GM12874 (cell line): ENCODE results near the gene MDFI.
A peak's percentile ranks its signal among the peaks of the same experiment; 100 is the strongest.

ENCODE experiments used
- TF ChIP-seq, protein P1 (sequence below): IDR thresholded peaks from 2 replicates; pipeline ENCODE4 v1.5.1; 2011; ENCODE audit warnings: low read depth, mild to moderate bottlenecking, control low read depth, low read length, moderate library complexity; ENCODE audit not compliant: insufficient read depth

The MDFI gene, protein sequence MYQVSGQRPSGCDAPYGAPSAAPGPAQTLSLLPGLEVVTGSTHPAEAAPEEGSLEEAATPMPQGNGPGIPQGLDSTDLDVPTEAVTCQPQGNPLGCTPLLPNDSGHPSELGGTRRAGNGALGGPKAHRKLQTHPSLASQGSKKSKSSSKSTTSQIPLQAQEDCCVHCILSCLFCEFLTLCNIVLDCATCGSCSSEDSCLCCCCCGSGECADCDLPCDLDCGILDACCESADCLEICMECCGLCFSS

DNA sequence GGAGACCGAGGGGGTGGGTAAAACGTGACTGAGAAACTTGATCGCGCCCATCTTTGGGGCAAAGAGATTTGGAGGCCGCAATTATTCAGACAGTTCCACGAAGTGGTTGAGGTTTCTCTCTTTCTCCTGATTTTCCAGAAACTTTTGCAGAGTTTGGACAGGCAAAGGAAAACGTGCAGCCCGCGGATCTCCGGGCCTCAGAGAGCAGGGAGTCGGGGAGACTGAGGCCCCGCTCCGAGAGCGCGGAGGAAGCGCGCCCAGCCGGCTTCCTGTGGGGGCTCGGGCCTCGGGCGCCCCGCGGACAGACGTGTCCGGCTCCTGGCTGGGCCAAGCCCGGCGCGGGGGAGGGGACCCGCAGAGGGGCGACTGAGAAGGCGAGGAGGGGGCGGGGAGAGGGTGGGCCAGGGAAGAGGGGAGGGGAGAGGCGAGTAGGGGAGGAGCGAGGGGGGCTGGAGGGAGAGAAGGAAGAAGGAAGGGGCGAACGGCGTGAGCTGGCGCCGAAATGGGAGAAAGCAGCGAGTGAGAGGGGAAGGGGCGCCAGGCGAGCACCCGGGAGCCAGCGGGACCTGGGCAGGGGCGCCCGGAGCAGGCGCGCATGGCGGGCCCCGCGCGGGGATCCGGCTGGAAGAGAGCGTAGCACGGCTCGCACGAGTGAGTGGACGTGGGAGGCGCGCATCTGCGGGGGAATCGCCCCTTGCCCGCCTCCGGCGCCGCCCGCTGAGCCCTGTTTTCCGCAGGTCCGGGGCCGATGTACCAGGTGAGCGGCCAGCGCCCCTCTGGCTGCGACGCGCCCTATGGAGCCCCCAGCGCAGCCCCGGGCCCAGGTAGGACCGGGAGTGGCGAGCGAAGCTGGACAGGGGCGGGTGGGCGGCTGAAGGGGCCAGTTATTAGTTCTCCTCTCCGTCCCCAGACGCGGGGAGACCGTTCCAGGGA lies at the start of gene MDFI:
TSS of gene MDFI (plus strand) at position 467 of the 933 bp plus-strand sequence. CDS start at position 749, 282 bp downstream.
- TF ChIP-seq, protein P1, sequence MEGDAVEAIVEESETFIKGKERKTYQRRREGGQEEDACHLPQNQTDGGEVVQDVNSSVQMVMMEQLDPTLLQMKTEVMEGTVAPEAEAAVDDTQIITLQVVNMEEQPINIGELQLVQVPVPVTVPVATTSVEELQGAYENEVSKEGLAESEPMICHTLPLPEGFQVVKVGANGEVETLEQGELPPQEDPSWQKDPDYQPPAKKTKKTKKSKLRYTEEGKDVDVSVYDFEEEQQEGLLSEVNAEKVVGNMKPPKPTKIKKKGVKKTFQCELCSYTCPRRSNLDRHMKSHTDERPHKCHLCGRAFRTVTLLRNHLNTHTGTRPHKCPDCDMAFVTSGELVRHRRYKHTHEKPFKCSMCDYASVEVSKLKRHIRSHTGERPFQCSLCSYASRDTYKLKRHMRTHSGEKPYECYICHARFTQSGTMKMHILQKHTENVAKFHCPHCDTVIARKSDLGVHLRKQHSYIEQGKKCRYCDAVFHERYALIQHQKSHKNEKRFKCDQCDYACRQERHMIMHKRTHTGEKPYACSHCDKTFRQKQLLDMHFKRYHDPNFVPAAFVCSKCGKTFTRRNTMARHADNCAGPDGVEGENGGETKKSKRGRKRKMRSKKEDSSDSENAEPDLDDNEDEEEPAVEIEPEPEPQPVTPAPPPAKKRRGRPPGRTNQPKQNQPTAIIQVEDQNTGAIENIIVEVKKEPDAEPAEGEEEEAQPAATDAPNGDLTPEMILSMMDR: no peak

DNA sequence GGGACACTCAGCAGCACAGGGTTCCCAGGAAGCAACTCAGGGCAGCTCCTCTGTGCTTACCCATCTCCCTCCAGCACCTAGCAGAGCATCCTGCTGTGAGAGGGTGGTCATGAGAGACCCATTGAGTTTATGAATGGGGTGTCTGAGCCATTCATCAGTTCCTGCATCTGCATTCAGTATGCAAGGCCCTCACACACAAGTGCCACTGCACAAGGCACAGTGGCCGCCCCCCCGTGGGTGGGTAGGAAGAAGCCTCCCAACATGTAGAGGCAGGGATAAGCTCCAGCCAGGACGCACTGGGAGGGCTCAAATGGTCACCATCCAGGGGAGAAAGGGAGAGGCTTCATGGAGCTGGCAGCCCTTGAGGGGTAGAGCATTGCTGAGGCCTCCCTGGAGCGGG lies 49.0 kb upstream of the MDFI start:
- TF ChIP-seq, protein P1: no peak

DNA sequence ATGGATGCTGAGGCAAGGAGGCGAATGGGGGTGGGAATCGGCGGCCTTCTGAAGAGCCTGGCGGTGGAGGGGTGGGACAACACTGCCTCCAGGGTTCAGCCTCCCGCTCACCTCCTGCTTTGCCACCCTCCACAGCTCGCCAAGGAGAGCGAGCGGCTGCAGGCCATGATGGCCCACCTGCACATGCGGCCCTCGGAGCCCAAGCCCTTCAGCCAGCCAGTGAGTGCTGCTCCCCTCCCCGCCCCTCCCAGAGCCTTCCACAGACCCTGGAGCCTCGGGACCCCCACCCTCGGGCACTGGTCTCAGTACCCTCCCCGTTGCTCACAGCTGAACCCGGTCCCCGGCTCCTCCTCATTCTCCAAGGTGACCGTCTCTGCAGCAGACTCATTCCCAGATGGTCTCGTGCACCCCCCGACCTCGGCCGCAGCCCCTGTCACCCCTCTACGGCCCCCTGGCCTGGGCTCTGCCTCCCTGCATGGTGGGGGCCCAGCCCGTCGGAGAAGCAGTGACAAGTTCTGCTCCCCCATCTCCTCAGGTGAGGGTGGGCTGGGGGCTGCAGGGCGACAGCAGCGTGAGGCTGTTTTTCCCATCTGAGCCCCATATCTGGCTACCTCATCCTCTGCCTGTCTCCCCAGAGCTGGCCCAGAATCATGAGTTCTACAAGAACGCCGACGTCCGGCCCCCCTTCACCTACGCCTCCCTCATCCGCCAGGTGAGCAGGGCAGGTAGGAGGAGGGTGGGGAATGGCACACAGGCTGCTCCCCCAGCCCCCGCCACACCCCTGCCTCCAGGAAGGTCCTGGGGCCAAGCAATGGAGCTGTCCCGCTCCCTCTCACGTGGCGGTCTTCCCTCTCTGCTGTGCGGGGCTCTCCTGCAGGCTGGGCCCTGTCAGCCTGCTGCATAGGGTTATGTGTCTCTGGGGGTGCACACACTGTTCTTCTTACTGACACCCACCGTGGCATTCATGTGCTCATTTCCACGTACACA lies 48.3 kb upstream of the MDFI start:
- TF ChIP-seq, protein P1: no peak

DNA sequence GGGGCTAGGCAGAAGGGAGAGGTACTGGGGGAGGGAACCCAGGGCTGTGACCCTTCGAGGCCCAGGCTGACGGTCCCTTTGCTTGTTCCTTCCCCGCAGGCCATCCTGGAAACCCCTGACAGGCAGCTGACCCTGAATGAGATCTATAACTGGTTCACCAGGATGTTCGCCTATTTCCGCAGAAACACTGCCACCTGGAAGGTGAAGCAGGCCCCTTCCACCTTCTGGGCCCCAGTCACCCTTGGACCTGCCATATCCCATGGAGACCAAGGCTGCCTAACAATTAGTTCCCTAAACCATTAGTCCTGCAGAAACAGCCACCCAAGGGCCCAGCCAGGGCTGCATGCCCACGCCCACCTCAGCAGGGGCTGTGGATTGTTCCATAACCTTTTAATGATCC lies 47.1 kb upstream of the MDFI start:
- TF ChIP-seq, protein P1: no peak

DNA sequence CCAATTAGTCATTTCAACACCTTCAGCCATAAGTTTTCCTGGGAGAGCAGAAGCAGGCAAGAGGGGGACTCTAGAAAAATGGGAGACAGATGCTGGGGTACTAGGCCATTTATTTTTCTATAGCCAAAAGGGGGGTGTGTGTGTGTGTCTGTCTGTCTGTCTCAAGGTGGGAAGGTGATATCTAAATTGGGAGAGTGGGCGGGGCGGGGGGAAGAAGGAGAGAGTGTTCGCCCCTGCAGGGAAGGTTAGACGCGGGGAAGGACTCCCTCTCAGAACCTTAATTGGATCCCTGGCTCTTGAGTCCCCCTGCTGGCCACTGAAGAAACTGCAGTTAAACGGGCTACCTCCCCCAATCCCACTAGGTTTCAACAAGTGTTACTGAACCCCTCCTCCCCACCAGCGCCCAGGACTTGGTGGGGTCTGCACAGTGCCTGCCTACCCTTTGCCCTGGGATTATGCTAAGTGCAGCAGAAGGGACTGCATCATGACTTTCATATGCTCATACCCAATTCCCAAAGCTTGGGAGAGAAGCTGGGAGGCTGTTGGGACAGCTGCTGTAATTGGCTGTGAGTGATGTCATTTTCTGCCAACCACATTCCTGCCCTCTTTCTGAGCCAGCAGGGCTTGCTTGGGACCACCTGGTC lies 46.3 kb upstream of the MDFI start:
- TF ChIP-seq, protein P1: peak; percentile 92

DNA sequence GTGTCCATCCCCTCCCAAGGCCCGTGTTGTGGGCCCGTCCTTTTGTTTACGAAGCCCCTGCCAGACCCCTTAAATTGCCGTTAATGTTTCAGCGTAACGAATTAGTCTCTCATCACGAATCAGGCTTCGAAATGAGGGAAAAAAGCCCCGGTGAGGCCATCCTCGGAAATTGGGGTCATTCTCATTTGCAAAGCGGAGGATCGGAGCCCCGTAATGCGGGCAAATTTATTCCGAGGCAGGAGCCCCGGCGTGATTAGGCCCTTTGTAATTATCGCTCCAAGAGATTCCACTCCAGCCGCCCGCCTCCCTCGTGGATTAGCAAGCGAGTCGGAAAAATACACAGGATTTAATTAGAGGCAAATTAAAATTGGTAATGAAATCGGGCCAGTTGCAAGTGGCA lies 44.9 kb upstream of the MDFI start:
- TF ChIP-seq, protein P1: no peak
